NCI-H345 (cell line): ENCODE measurements around the gene CENPP.
"Not testable (repeated sequence)": the region's sequence is repeated elsewhere in the genome, so short reads cannot be mapped to it uniquely, and the experiment has no call there.

Experiments
- DNase-seq: peaks from one replicate; lab custom pipeline; 2025; lab: John Stamatoyannopoulos, UW

The CENPP gene

DNA sequence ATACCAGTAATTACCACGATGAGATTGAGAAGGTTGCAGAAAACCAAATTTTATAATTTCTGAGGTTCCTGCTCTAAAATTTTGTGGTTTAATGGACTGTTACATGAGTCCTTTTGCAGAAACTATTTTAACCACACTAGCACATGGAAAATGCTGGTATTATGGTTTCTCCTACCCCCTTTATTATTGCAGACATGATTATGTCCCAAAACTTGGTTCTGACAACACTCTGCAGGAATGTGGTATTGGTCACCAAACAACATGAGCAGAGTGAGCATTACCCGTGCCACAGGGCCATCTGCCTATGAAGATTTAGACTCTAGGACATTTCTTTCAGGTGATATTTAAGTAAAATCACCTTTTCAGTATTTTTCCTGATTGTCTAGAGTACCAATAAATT, 212.8 kb downstream of the CENPP start:
- DNase-seq = no peak

DNA sequence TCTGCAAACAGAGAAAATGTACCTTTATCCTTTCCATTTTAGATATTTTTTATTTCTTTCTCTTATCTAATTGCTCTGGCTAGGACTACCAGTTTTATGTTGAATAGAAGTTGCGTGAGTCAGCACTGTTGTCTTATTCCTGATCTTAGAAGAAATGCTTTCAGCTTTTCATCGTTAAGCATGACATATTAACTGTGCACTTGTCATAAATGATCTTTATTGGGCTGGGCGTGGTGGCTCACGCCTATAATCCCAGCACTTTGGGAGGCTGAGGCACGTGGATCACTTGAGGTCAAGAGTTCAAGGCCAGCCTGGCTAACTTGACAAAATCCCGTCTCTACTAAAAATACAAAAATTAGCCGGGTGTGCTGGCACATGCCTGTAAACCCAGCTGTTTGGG, 218.2 kb downstream of the CENPP start:
- DNase-seq = no peak

GRCh38 chr9:92545002-92545510, 219.3 kb downstream of the CENPP start:
- no peak for DNase-seq

- DNase-seq = no peak
Measured at GRCh38 chr9:92547356-92547755, 221.6 kb downstream of the CENPP start.

DNA sequence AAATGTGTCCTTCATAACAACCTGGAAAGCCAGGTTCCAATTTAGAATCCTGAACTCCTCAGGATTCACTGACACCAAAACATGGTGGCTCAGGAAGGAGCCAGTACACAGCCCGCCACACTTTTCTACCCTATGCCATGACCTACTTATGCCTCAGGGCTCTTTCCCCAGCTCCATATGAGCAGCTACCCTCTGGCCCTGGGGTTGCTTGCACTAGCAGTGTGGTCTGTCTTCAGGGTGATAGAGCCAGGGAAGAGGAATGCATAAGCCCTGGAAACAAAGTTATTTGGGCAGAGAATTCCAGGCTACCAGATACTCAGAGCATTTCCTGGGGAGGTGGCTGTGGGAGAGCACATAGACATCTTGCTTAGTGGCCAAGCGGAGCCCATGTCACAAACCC, 225.0 kb downstream of the CENPP start:
- DNase-seq = no peak

DNA sequence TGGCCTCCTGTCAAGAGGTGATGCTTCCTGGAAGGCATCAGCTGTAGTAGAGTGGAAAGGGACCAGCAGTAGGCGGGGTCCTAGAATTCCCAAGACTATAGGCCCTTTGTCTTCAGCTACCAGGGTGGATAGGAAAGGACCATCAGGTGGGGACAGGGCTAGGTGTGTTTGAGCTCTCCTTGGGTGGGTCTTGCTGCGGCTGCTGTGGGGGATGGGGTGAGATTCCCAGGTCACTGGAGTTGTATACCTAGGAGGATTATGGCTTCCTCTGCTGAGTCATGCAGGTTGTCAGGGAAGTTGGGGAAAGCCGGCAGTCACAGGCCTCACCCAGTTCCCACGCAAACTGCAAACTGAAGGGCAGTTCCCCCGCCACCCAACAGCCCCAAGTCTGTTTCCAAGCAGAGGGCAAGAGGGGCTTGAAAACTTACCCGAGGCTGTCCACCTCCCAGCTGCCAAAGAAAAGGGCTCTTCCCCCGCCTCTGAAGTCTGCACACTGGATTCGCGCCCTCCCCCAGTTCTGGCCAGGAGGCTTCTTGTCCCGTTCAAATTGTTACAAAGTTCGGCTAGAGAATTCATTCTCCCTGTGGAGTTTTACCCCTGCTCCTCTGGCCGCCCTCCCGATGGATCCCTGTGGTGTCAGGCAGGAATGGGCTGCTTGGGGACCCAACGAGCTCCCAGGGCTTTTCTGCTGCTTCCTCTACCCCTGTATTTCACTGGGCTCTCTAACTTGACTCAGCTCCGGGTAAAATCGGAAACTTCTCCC, 233.0 kb downstream of the CENPP start:
- DNase-seq = no peak

- DNase-seq = no peak
Measured at GRCh38 chr9:92561374-92562330, 235.9 kb downstream of the CENPP start.

DNA sequence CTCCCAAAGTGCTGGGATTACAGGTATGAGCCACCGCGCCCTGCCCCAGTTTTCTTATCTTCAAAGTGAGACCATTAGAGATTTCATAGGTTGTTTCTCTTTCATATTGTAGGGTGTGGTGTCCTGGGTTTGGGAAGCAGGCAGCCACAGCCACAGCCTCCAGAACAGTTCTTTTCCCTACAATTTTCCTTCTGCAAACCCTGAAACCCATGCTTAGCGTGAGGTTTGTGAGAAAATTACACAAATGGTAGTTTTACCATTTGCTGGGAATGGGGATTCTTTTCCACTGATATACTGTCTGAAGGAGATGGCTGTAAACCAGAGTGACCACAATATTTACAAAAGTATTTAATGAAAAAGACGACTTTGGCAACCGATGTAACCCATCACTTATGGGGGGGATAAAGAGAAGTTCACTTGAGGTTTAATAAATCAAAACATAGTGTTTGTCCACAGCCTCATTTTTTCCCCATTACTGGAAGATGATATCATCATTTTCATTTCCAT, 236.8 kb downstream of the CENPP start:
- DNase-seq = no peak

GRCh38 chr9:92563116-92564100, 237.7 kb downstream of the CENPP start:
- no peak for DNase-seq

GRCh38 chr9:92564504-92564903, 238.8 kb downstream of the CENPP start:
- no peak for DNase-seq

- DNase-seq = no peak
Measured at GRCh38 chr9:92564982-92565381, 239.2 kb downstream of the CENPP start.

DNA sequence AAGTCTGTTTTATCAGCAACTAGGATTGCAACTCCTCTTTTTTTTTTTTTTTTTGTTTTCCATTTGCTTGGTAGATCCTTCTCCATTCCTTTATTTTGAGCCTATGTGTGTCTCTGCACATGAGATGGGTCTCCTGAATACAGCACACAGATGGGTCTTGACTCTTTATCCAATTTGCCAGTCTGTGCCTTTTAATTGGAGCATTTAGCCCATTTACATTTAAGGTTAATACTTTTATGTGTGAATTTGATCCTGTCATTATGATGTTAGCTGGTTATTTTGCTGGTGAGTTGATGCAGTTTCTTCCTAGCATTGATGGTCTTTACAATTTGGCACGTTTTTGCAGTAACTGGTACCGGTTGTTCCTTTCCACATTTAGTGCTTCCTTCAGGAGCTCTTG, 246.1 kb downstream of the CENPP start:
- not testable (repeated sequence) for DNase-seq

GRCh38 chr9:92573612-92574011, 247.9 kb downstream of the CENPP start:
- DNase-seq = not testable (repeated sequence)

- DNase-seq = no peak
Measured at GRCh38 chr9:92576175-92576574, 250.4 kb downstream of the CENPP start.

- DNase-seq = no peak
Measured at GRCh38 chr9:92589923-92590322, 264.2 kb downstream of the CENPP start.

DNA sequence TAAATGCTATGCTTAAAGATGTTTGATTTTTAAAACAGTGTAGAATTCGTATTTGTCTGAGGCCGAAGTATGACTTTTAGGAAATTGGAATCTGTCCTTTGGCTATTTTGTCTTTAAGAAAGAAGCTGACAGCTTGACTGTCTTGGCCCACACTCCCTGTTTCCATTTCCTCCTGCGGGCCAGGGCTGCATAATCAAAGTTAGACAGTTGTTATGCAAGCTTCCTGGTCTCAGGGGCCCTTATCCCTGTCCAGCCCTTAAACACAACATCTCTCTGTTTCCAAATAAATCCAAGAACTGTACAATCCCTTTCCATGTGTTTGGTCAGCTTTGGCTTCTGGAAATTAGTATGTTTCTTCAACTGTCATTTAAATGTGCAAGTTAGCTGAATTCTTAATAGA, 264.6 kb downstream of the CENPP start:
- DNase-seq = no peak

DNA sequence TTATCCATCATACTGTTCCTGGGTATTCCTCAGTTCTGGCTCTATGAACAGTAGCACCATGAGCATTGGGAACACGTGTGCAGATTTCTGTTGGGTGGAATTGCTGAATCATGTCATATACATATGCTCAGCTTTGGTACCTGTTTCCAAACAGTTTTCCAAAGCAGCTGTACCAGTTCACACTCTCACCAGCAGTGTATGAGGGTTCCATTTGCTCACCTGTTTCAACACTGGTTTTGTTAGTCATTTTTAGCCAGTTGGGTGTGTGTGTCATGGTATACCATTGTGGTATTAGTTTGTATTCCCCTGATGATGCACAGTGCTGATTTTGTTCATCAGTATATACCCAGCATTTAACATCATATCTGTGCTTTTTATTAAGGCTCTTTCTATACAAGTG, 266.8 kb downstream of the CENPP start:
- no peak for DNase-seq

DNA sequence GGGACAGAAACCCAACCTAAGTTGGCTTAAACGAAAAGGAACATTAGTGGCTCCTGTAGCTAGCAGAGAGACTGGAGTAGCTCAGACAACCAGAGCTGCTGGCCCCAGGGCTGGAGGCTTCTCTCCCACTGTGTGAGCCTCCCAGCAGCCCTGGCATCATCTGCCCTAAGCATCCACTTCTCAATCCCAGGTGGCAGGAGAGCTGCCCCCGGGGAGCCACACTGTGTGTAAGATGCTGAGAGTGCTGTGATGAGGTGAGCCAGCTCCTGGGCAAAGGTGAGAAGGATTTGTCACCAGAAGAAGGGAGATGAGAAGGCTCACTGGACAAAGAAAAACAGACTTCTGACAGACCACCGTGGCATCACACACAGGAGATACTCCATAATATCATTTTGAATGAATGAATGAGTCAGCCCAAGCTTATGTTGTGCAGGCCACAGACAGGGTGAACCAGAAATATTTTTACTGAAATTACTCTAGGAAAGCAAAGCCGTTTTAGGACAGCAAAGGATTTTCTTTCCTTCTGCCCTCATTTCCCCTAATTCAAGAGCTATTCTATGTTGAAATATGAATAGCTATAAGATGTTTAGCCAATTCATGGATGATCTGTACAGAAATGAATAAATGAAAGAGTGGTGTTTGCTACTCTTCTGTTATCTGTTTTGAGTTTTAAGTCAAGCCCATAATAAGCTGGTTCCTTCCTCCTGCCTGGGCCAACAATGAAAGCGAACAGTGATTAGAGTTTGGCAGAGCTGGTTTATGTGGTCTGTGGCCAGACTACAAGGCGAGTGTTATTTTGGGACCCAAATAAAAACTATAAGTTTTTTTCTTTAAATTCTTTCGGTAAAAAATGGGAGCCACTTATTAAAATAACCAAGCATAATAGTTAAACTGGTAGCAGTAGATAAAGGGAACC, 267.5 kb downstream of the CENPP start:
- DNase-seq = no peak

DNA sequence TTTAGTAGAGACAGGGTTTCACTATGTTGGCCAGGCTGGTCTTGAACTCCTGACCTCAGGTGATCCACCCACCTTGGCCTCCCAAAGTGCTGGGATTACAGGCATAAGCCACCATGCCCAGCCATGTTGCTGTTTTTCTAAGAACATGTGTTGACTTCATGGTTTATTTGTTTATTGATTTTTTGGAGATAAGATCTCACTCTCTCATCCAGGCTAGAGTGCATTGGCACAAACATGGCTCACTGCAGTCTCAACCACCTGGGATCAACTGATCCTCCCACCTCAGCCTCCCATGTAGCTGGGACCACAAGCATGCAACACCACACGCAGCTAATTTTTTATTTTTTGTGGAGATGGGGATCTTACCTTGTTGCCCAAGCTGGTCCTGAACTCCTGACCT, 269.3 kb downstream of the CENPP start:
- DNase-seq = not testable (repeated sequence)

- no peak for DNase-seq
Measured at GRCh38 chr9:92595930-92596329, 270.2 kb downstream of the CENPP start.
